ENCODE data around the gene PRKCB. TPM values are rescaled to one million over a fixed set of nuclear protein-coding genes. Genes with fewer than 3 reads are reported as not detected.

The PRKCB gene
- polyA plus RNA-seq, 1 donor (not counting 4 experiments of a cell fraction or from before 2014, with no cell fraction given) = 0.18 TPM

GRCh38 chr16:24094660-24095059 is 258.9 kb downstream of the PRKCB start:
- dilution Hi-C loops (cut with MboI; ENCODE audit: extremely low pct_ligation_motif_present, low sequenced_read_pairs) = no loop called here
- Histone ChIP-seq H3K9ac (ENCODE audit: control insufficient read depth, extremely low read depth, insufficient read depth, low read length) (no peak overlapping the region), H2AFZ (ENCODE audit: control insufficient read depth, low read length) (no peak overlapping the region), H4K20me1 (ENCODE audit: control insufficient read depth, extremely low read depth, insufficient read depth, low read length) (no peaks in the 10 kb centered on the region), H3K27ac (ENCODE audit: control insufficient read depth, insufficient read depth, low read length) (no peak overlapping the region), H3K36me3 (ENCODE audit: control insufficient read depth in 2 of 2, extremely low read depth in 1 of 2, insufficient read depth in 2 of 2, low read length in 2 of 2) (no peaks in the 10 kb centered on the region), H3K4me1 (ENCODE audit: control insufficient read depth, extremely low read depth, insufficient read depth, low read length) (no peaks in the 10 kb centered on the region), H3K9me3 (ENCODE audit: control insufficient read depth, low read depth, low read length) (no peaks in the 10 kb centered on the region), H3K27me3 (ENCODE audit: control insufficient read depth, extremely low read depth, insufficient read depth, low read length) (no peaks in the 10 kb centered on the region), H3K4me2 (ENCODE audit: control insufficient read depth, extremely low read depth, insufficient read depth, low read depth, low read length) (no peak overlapping the region), H3K79me2 (ENCODE audit: control insufficient read depth, insufficient read depth, low read length) (no peaks in the 10 kb centered on the region), H3K4me3 (ENCODE audit: control insufficient read depth in 2 of 3, extremely low read depth in 1 of 3, insufficient read depth in 2 of 3, low read depth in 1 of 3, low read length in 3 of 3) (no peak overlapping the region), H3K9me1 (ENCODE audit: control insufficient read depth, extremely low read depth, insufficient read depth, low read length) (no peaks in the 10 kb centered on the region)
- no peak for FAIRE-seq
- no peak for DNase-seq (ENCODE audit: low read depth, low spot score)
- TF ChIP-seq CTCF (optimal IDR thresholded peaks at IDR 0.05 in 1 of 3, IDR thresholded peaks at IDR 0.05 in 1 of 3, conservative IDR thresholded peaks at IDR 0.05 in 1 of 3; ENCODE audit: extremely low read depth in 1 of 3, insufficient read depth in 2 of 3, low read length in 3 of 3) = no peak
- TF ChIP-seq EZH2 (IDR thresholded peaks at IDR 0.05; ENCODE audit: low read length) = no peak

- Histone ChIP-seq H3K9ac (ENCODE audit: control insufficient read depth, extremely low read depth, insufficient read depth, low read length) (no peak overlapping the region), H4K20me1 (ENCODE audit: control insufficient read depth, extremely low read depth, insufficient read depth, low read length) (no peaks in the 10 kb centered on the region), H2AFZ (ENCODE audit: control insufficient read depth, low read length) (no peak overlapping the region), H3K79me2 (ENCODE audit: control insufficient read depth, insufficient read depth, low read length) (no peaks in the 10 kb centered on the region), H3K27me3 (ENCODE audit: control insufficient read depth, extremely low read depth, insufficient read depth, low read length) (no peaks in the 10 kb centered on the region), H3K36me3 (ENCODE audit: control insufficient read depth in 2 of 2, extremely low read depth in 1 of 2, insufficient read depth in 2 of 2, low read length in 2 of 2) (no peaks in the 10 kb centered on the region), H3K4me2 (ENCODE audit: control insufficient read depth, extremely low read depth, insufficient read depth, low read depth, low read length) (no peak overlapping the region), H3K27ac (ENCODE audit: control insufficient read depth, insufficient read depth, low read length) (no peak overlapping the region), H3K9me1 (ENCODE audit: control insufficient read depth, extremely low read depth, insufficient read depth, low read length) (no peaks in the 10 kb centered on the region), H3K9me3 (ENCODE audit: control insufficient read depth, low read depth, low read length) (no peaks in the 10 kb centered on the region), H3K4me3 (ENCODE audit: control insufficient read depth in 2 of 3, extremely low read depth in 1 of 3, insufficient read depth in 2 of 3, low read depth in 1 of 3, low read length in 3 of 3) (no peak overlapping the region), H3K4me1 (ENCODE audit: control insufficient read depth, extremely low read depth, insufficient read depth, low read length) (no peaks in the 10 kb centered on the region)
- dilution Hi-C loops (cut with MboI; ENCODE audit: extremely low pct_ligation_motif_present, low sequenced_read_pairs) = no loop called here
- no peak for FAIRE-seq
- no peak for TF ChIP-seq CTCF (optimal IDR thresholded peaks at IDR 0.05 in 1 of 3, IDR thresholded peaks at IDR 0.05 in 1 of 3, conservative IDR thresholded peaks at IDR 0.05 in 1 of 3; ENCODE audit: extremely low read depth in 1 of 3, insufficient read depth in 2 of 3, low read length in 3 of 3)
- TF ChIP-seq EZH2 (IDR thresholded peaks at IDR 0.05; ENCODE audit: low read length) = no peak
- DNase-seq (ENCODE audit: low read depth, low spot score) = no peak
Observed at GRCh38 chr16:24098896-24099295, 263.1 kb downstream of the PRKCB start.

All from keratinocyte (primary cell).